SK-N-SH treated with all-trans-retinoic acid at 6 μM for 48 hours (cell line): ENCODE results near the gene ATP7B.

Experiments used
- ATAC-seq: fragments of 200-7000 bp; cut with Tn5 transposase; 3 replicates; pipeline ENCODE4 v1.9.1; 2020; ENCODE audit warnings: mild to moderate bottlenecking, moderate library complexity
- ARNTL ChIP-seq: fragments of 450-650 bp; formaldehyde crosslinking; IDR thresholded peaks from 2 replicates; pipeline ENCODE4 v1.5.0; 2020; ENCODE audit warnings: low read depth, mild to moderate bottlenecking, moderate library complexity, borderline replicate concordance
- CREB5 ChIP-seq: fragments of 250-450 bp; sonication (Bioruptor Pico); IDR thresholded peaks from 2 replicates; pipeline ENCODE4 v1.5.1; 2020; ENCODE audit warnings: low read depth, mild to moderate bottlenecking, moderate library complexity
- CSDC2 ChIP-seq: fragments of 250-450 bp; sonication (Bioruptor Pico); IDR thresholded peaks from 2 replicates; pipeline ENCODE4 v1.5.0; 2020; ENCODE audit warnings: mild to moderate bottlenecking, moderate library complexity
- CSRNP3 ChIP-seq: fragments of 250-450 bp; sonication (Bioruptor Pico); IDR thresholded peaks from 2 replicates; pipeline ENCODE4 v1.5.1; 2021; ENCODE audit warnings: mild to moderate bottlenecking, moderate library complexity
- ESRRG ChIP-seq: fragments of 250-450 bp; sonication (Bioruptor Pico); IDR thresholded peaks from 2 replicates; pipeline ENCODE4 v1.6.1; 2021; ENCODE audit warnings: mild to moderate bottlenecking
- GLIS3 ChIP-seq: fragments of 250-450 bp; sonication (Bioruptor Pico); IDR thresholded peaks from 2 replicates; pipeline ENCODE4 v1.5.0; 2020; ENCODE audit warnings: mild to moderate bottlenecking, moderate library complexity
- ISL1 ChIP-seq: fragments of 250-450 bp; sonication (Bioruptor Pico); IDR thresholded peaks from 2 replicates; pipeline ENCODE4 v2.1.2; 2022; ENCODE audit warnings: mild to moderate bottlenecking, moderate library complexity
- OSR1 ChIP-seq: fragments of 250-450 bp; sonication (Bioruptor Pico); IDR thresholded peaks from 2 replicates; pipeline ENCODE4 v1.8.0; 2022; ENCODE audit warnings: moderate library complexity, mild to moderate bottlenecking, inconsistent platforms
- PATZ1 ChIP-seq: fragments of 250-450 bp; sonication (Bioruptor Pico); IDR thresholded peaks from 2 replicates; pipeline ENCODE4 v1.8.0; 2020; ENCODE audit warnings: mild to moderate bottlenecking, moderate library complexity, borderline replicate concordance
- POU6F1 ChIP-seq: fragments of 250-450 bp; sonication (Bioruptor Pico); IDR thresholded peaks from 2 replicates; pipeline ENCODE4 v1.8.0; 2021; ENCODE audit warnings: low read depth, mild to moderate bottlenecking, moderate library complexity, borderline replicate concordance
- PPARA ChIP-seq: fragments of 250-450 bp; sonication (Bioruptor Pico); IDR thresholded peaks from 2 replicates; pipeline ENCODE4 v1.5.0; 2020; ENCODE audit warnings: mild to moderate bottlenecking, borderline replicate concordance
- RARB ChIP-seq: fragments of 250-450 bp; sonication (Bioruptor Pico); IDR thresholded peaks from 2 replicates; pipeline ENCODE4 v1.8.0; 2021; ENCODE audit warnings: mild to moderate bottlenecking, moderate library complexity
- TCF4 ChIP-seq: fragments of 250-450 bp; sonication (Bioruptor Pico); IDR thresholded peaks from 2 replicates; pipeline ENCODE4 v1.8.0; 2021; ENCODE audit warnings: mild to moderate bottlenecking, moderate library complexity, borderline replicate concordance
- TOX ChIP-seq: fragments of 250-450 bp; sonication (Bioruptor Pico); IDR thresholded peaks from 2 replicates; pipeline ENCODE4 v1.8.0; 2021; ENCODE audit warnings: mild to moderate bottlenecking, moderate library complexity, borderline replicate concordance
- TSHZ2 ChIP-seq: fragments of 250-450 bp; sonication (Bioruptor Pico); IDR thresholded peaks from 2 replicates; pipeline ENCODE4 v1.5.0; 2020; ENCODE audit warnings: mild to moderate bottlenecking, moderate library complexity
- ZC3H10 ChIP-seq: fragments of 250-450 bp; sonication (Bioruptor Pico); IDR thresholded peaks from 2 replicates; pipeline ENCODE4 v1.5.1; 2021; ENCODE audit warnings: mild to moderate bottlenecking, moderate library complexity
- ZFP3 ChIP-seq: fragments of 250-450 bp; sonication (Bioruptor Pico); IDR thresholded peaks from 2 replicates; pipeline ENCODE4 v1.5.0; 2020; ENCODE audit warnings: mild to moderate bottlenecking, moderate library complexity
- ZFP30 ChIP-seq: fragments of 450-650 bp; formaldehyde crosslinking; IDR thresholded peaks from 2 replicates; pipeline ENCODE4 v1.5.0; 2022; ENCODE audit warnings: mild to moderate bottlenecking, moderate library complexity
- ZNF565 ChIP-seq: fragments of 450-650 bp; formaldehyde crosslinking; conservative IDR thresholded peaks from 2 replicates; pipeline ENCODE4 v1.5.0; 2020; ENCODE audit warnings: low read depth, mild to moderate bottlenecking, moderate library complexity
- ZNF70 ChIP-seq: fragments of 450-650 bp; formaldehyde crosslinking; IDR thresholded peaks from 2 replicates; pipeline ENCODE4 v1.5.0; 2020; ENCODE audit warnings: mild to moderate bottlenecking, moderate library complexity

ATP7B gene

GRCh38 chr13:51887468-51887867 lies 123.8 kb downstream of the ATP7B start:
- TF ChIP-seq POU6F1: no peak
- no peak for TF ChIP-seq ZNF565
- no peak for TF ChIP-seq ARNTL (CRISPR knock-in tag)
- no peak for TF ChIP-seq OSR1 (CRISPR knock-in tag)
- no peak for TF ChIP-seq ESRRG
- TF ChIP-seq ISL1: no peak
- no peak for TF ChIP-seq TCF4
- no peak for TF ChIP-seq TSHZ2 (CRISPR knock-in tag)
- no peak for TF ChIP-seq PPARA
- no peak for TF ChIP-seq ZC3H10 (CRISPR knock-in tag)
- TF ChIP-seq ZFP3 (CRISPR knock-in tag): no peak
- no peak for TF ChIP-seq GLIS3
- TF ChIP-seq ZNF70 (CRISPR knock-in tag): no peak
- TF ChIP-seq ZFP30 (CRISPR knock-in tag): no peak
- no peak for TF ChIP-seq CREB5 (CRISPR knock-in tag)
- TF ChIP-seq, all 23 proteins: peak for 0
- ATAC-seq: no peak

- TF ChIP-seq PATZ1 (CRISPR knock-in tag): no peak
- TF ChIP-seq PPARA: no peak
- no peak for TF ChIP-seq ZC3H10 (CRISPR knock-in tag)
- no peak for TF ChIP-seq RARB (CRISPR knock-in tag)
- no peak for TF ChIP-seq TCF4
- no peak for TF ChIP-seq OSR1 (CRISPR knock-in tag)
- TF ChIP-seq CSDC2 (CRISPR knock-in tag): no peak
- TF ChIP-seq ZFP3 (CRISPR knock-in tag): no peak
- TF ChIP-seq POU6F1: no peak
- no peak for TF ChIP-seq TSHZ2 (CRISPR knock-in tag)
- no peak for TF ChIP-seq ZFP30 (CRISPR knock-in tag)
- no peak for TF ChIP-seq CSRNP3 (CRISPR knock-in tag)
- no peak for TF ChIP-seq GLIS3
- TF ChIP-seq ARNTL (CRISPR knock-in tag): no peak
- no peak for TF ChIP-seq ZNF565
- TF ChIP-seq TOX (CRISPR knock-in tag): no peak
- no peak for TF ChIP-seq ZNF70 (CRISPR knock-in tag)
- no peak for TF ChIP-seq ISL1
- no peak for ATAC-seq
Observed at GRCh38 chr13:51885651-51886050, 125.6 kb downstream of the ATP7B start.
